Sigmoid colon (tissue), 4 donors: Measurements from ENCODE around the gene SLC44A5.

Source experiments
- POLR2A ChIP-seq, 2 donors: fragments of 450-650 bp; IDR thresholded peaks; one replicate each; pipeline ENCODE4 v1.6.1; 2016; ENCODE audit warnings: antibody characterized with exemption in 2 of 2, mild to moderate bottlenecking in 2 of 2, moderate library complexity in 2 of 2
- POLR2AphosphoS5 ChIP-seq, 4 donors: sonication (generic); formaldehyde crosslinking; IDR thresholded peaks; one replicate each; pipeline ENCODE4 v1.6.1; 2017; ENCODE audit warnings: antibody characterized with exemption in 4 of 4
- TF ChIP-seq, protein P1 (sequence below), 4 experiments: fragments of 450-650 bp in 3 of 4; fragments of 200-600 bp in 1 of 4; IDR thresholded peaks; one replicate each; pipeline ENCODE4 v1.5.1; 2016 to 2019; ENCODE audit warnings: antibody characterized with exemption in 4 of 4, mild to moderate bottlenecking in 3 of 4, moderate library complexity in 2 of 4

DNA sequence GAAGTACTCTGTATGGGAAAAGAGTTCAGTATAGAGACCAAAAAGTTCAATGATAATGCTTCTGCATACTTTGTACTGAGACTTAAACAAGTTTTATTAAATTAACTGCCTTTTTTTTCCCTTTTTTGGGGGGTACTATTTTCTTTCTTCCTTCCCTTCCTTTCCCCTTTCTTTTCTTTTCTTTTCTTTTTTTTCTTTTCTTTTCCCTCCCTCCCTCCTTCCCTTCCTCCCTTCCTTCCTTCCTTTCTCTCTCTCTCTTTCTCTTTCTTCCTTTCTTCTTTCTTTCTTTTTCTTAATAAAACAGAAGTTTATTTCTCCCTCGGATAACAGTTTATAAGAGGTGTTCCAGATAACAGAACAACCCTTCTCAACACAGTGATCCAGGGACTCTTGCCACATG, 399.3 kb downstream of the SLC44A5 start:
- TF ChIP-seq, protein P1, sequence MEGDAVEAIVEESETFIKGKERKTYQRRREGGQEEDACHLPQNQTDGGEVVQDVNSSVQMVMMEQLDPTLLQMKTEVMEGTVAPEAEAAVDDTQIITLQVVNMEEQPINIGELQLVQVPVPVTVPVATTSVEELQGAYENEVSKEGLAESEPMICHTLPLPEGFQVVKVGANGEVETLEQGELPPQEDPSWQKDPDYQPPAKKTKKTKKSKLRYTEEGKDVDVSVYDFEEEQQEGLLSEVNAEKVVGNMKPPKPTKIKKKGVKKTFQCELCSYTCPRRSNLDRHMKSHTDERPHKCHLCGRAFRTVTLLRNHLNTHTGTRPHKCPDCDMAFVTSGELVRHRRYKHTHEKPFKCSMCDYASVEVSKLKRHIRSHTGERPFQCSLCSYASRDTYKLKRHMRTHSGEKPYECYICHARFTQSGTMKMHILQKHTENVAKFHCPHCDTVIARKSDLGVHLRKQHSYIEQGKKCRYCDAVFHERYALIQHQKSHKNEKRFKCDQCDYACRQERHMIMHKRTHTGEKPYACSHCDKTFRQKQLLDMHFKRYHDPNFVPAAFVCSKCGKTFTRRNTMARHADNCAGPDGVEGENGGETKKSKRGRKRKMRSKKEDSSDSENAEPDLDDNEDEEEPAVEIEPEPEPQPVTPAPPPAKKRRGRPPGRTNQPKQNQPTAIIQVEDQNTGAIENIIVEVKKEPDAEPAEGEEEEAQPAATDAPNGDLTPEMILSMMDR (IDR thresholded peaks at IDR 0.05), result no peak
- TF ChIP-seq POLR2A (IDR thresholded peaks at IDR 0.05) (no peak), POLR2AphosphoS5 (IDR thresholded peaks at IDR 0.05) (no peak)
